SK-N-SH treated with all-trans-retinoic acid at 6 μM for 48 hours (cell line): ENCODE measurements around the gene VSX2.

Source experiments
- ATAC-seq: fragments of 200-7000 bp; cut with Tn5 transposase; 3 replicates; pipeline ENCODE4 v1.9.1; 2020; ENCODE audit warnings: mild to moderate bottlenecking, moderate library complexity
- BACH2 ChIP-seq: fragments of 250-450 bp; sonication (Bioruptor Pico); IDR thresholded peaks from 2 replicates; pipeline ENCODE4 v1.9.0; 2021; ENCODE audit warnings: mild to moderate bottlenecking, borderline replicate concordance
- CSDC2 ChIP-seq: fragments of 250-450 bp; sonication (Bioruptor Pico); IDR thresholded peaks from 2 replicates; pipeline ENCODE4 v1.5.0; 2020; ENCODE audit warnings: mild to moderate bottlenecking, moderate library complexity
- CSRNP3 ChIP-seq: fragments of 250-450 bp; sonication (Bioruptor Pico); IDR thresholded peaks from 2 replicates; pipeline ENCODE4 v1.5.1; 2021; ENCODE audit warnings: mild to moderate bottlenecking, moderate library complexity
- GLIS3 ChIP-seq: fragments of 250-450 bp; sonication (Bioruptor Pico); IDR thresholded peaks from 2 replicates; pipeline ENCODE4 v1.5.0; 2020; ENCODE audit warnings: mild to moderate bottlenecking, moderate library complexity
- OSR1 ChIP-seq: fragments of 250-450 bp; sonication (Bioruptor Pico); IDR thresholded peaks from 2 replicates; pipeline ENCODE4 v1.8.0; 2022; ENCODE audit warnings: moderate library complexity, mild to moderate bottlenecking, inconsistent platforms
- POU6F1 ChIP-seq: fragments of 250-450 bp; sonication (Bioruptor Pico); IDR thresholded peaks from 2 replicates; pipeline ENCODE4 v1.8.0; 2021; ENCODE audit warnings: low read depth, mild to moderate bottlenecking, moderate library complexity, borderline replicate concordance
- PPARA ChIP-seq: fragments of 250-450 bp; sonication (Bioruptor Pico); IDR thresholded peaks from 2 replicates; pipeline ENCODE4 v1.5.0; 2020; ENCODE audit warnings: mild to moderate bottlenecking, borderline replicate concordance
- TOX ChIP-seq: fragments of 250-450 bp; sonication (Bioruptor Pico); IDR thresholded peaks from 2 replicates; pipeline ENCODE4 v1.8.0; 2021; ENCODE audit warnings: mild to moderate bottlenecking, moderate library complexity, borderline replicate concordance
- TSHZ2 ChIP-seq: fragments of 250-450 bp; sonication (Bioruptor Pico); IDR thresholded peaks from 2 replicates; pipeline ENCODE4 v1.5.0; 2020; ENCODE audit warnings: mild to moderate bottlenecking, moderate library complexity
- ZC3H10 ChIP-seq: fragments of 250-450 bp; sonication (Bioruptor Pico); IDR thresholded peaks from 2 replicates; pipeline ENCODE4 v1.5.1; 2021; ENCODE audit warnings: mild to moderate bottlenecking, moderate library complexity
- ZNF70 ChIP-seq: fragments of 450-650 bp; formaldehyde crosslinking; IDR thresholded peaks from 2 replicates; pipeline ENCODE4 v1.5.0; 2020; ENCODE audit warnings: mild to moderate bottlenecking, moderate library complexity
- ZNF8 ChIP-seq: fragments of 450-650 bp; formaldehyde crosslinking; IDR thresholded peaks from 2 replicates; pipeline ENCODE4 v1.5.0; 2020; ENCODE audit warnings: mild to moderate bottlenecking, moderate library complexity

VSX2 gene

GRCh38 chr14:74312161-74312560, 72.9 kb downstream of the VSX2 start:
- no peak for ATAC-seq
- TF ChIP-seq TOX (CRISPR knock-in tag), result no peak
- TF ChIP-seq TSHZ2, result no peak
- TF ChIP-seq PPARA, result no peak
- no peak for TF ChIP-seq GLIS3 (CRISPR knock-in tag)
- TF ChIP-seq ZC3H10 (CRISPR knock-in tag), result no peak
- no peak for TF ChIP-seq OSR1 (CRISPR knock-in tag)
- no peak for TF ChIP-seq CSDC2 (CRISPR knock-in tag)
- TF ChIP-seq ZNF70, result no peak
- no peak for TF ChIP-seq POU6F1
- TF ChIP-seq ZNF8, result no peak
- TF ChIP-seq CSRNP3 (CRISPR knock-in tag), result no peak
- no peak for TF ChIP-seq BACH2 (CRISPR knock-in tag)
- TF ChIP-seq, all 23 proteins: peak for 0
